ENCODE measurements around the gene LRRC4B. TPM values are rescaled to one million over a fixed set of nuclear protein-coding genes. Genes with fewer than 3 reads are reported as not detected.

Gene LRRC4B
- total and polyA plus RNA-seq, 2 of the 8 experiments (the other 6 are each of a cell fraction or from before 2014, with no cell fraction given) = 13.4 to 21.2 TPM

GRCh38 chr19:50568728-50569698 is 778 bp upstream of the LRRC4B start:
- no peak overlapping the region for H3K27ac ChIP-seq (ENCODE audit: low read depth, low read length)
- DNase-seq (ENCODE audit: low read depth in 1 of 2, low spot score in 2 of 2) (peak in 1 of 2 experiments; percentile 56), FAIRE-seq (no peak)
- no peak for TF ChIP-seq POLR2AphosphoS5 (IDR thresholded peaks at IDR 0.05; ENCODE audit: low read depth, low read length)
- no peak for TF ChIP-seq SRF (IDR thresholded peaks at IDR 0.05; ENCODE audit: low read depth, low read length)
- 0 out of 2 replicates have a peak, but pooled peaks have one; percentile 5 for TF ChIP-seq RBBP5 (IDR thresholded peaks at IDR 0.05; ENCODE audit: borderline replicate concordance, low read depth, low read length)
- TF ChIP-seq KDM1A (IDR thresholded peaks at IDR 0.05; ENCODE audit: borderline replicate concordance, low read length) = peak; percentile 36; the same call in 1 of the 2 replicates
- ChIA-PET POLR2A (ENCODE audit: partially characterized antibody) (interaction anchor here (0.7 to 1.5 kb wide), 7 partner anchors 9 to 228 kb away, joined by 3 to 6 read pairs (median 4); no protein-coding TSS in a partner anchor), CTCF (ENCODE audit: partially characterized antibody) (interaction anchor here (0.8 to 1.3 kb wide), 8 partner anchors 11 to 101 kb away, joined by 3 to 11 read pairs (median 3); no protein-coding TSS in a partner anchor)
- H2BK15ac ChIP-seq (ENCODE audit: low read length) = no peak overlapping the region
- no peak overlapping the region for H4K8ac ChIP-seq (ENCODE audit: extremely low read depth, insufficient read depth, low read length)
- no peak overlapping the region for H2BK20ac ChIP-seq (ENCODE audit: low read length)
- H3K14ac ChIP-seq (ENCODE audit: insufficient read length) = no peak overlapping the region
- 0 out of 2 replicates have a peak overlapping the region, but pooled peaks have one; percentile 39 for H2BK12ac ChIP-seq (ENCODE audit: low read depth, low read length)
- H3K18ac ChIP-seq (ENCODE audit: extremely low read depth, low read length) = no peak overlapping the region
- peaks cover 3% of the 10 kb centered on the region; the same call in 1 of the 2 replicates for H3K79me1 ChIP-seq (ENCODE audit: low read depth, low read length)
- H3K4me2 ChIP-seq (ENCODE audit: insufficient read depth in 1 of 2, low read depth in 2 of 2, low read length in 2 of 2) = peak overlapping the region in 1 of 2 experiments; percentile 28; a peak in 3 of 4 replicates
- no peak overlapping the region for H2AFZ ChIP-seq (ENCODE audit: low read length)
- H3K9me3 ChIP-seq (ENCODE audit: insufficient read depth in 2 of 2, low read depth in 1 of 2, low read length in 1 of 2) = no peaks in the 10 kb centered on the region
- no peak overlapping the region for H3K56ac ChIP-seq (replicated peaks; ENCODE audit: insufficient read length, low read depth, low read length)
- H4K5ac ChIP-seq (ENCODE audit: insufficient read length, low read depth, low read length) = no peak overlapping the region
- peaks cover 13% of the 10 kb centered on the region; the same call in 1 of the 2 replicates for H3K23me2 ChIP-seq (ENCODE audit: low read depth, low read length)
- H2AK5ac ChIP-seq (ENCODE audit: low read depth, low read length) = no peak overlapping the region
- H4K20me1 ChIP-seq (replicated peaks in 1 of 2; ENCODE audit: control insufficient read depth in 1 of 2, insufficient read depth in 2 of 2, low read length in 2 of 2) = peaks cover 0 to 13% of the 10 kb centered on the region in 2 experiments
- no peak overlapping the region; the same call in 1 of the 2 replicates for H2BK5ac ChIP-seq (ENCODE audit: low read depth, low read length)
- peak overlapping the region in 2 of 4 experiments; percentile 32 to 48; a peak in 3 of 8 replicates for H3K4me3 ChIP-seq (ENCODE audit: extremely low read depth in 1 of 4, insufficient read depth in 2 of 4, low read depth in 3 of 4, low read length in 4 of 4)
- H3K4ac ChIP-seq (replicated peaks; ENCODE audit: insufficient read length, low read depth, low read length) = no peak overlapping the region
- no peaks in the 10 kb centered on the region for H3K79me2 ChIP-seq (ENCODE audit: control insufficient read depth in 1 of 2, insufficient read depth in 2 of 2, low read length in 2 of 2)
- 58% methylated on average over 9 of the region's 20 CpGs; no CpG with 5 or more reads in 1 of the 2 experiments for whole genome bisulfite sequencing, 2 experiments (ENCODE audit: extremely low coverage in 1 of 2, insufficient coverage in 1 of 2, insufficient read length in 1 of 2, insufficient replicate concordance in 2 of 2, low coverage in 1 of 2, low lambda C conversion rate in 2 of 2, missing lambda C conversion rate in 1 of 2)
- H4K91ac ChIP-seq (replicated peaks; ENCODE audit: insufficient read length, low read length) = no peak overlapping the region
- no peaks in the 10 kb centered on the region for H3K36me3 ChIP-seq (ENCODE audit: control insufficient read depth in 2 of 4, insufficient read depth in 4 of 4, low read length in 3 of 4)
- peaks cover 0 to 25% (median 16%) of the 10 kb centered on the region in 4 experiments; a peak in 6 of 7 replicates for H3K4me1 ChIP-seq (replicated peaks in 1 of 4; ENCODE audit: control insufficient read depth in 3 of 4, insufficient read depth in 4 of 4, low read length in 3 of 4)
- H2BK120ac ChIP-seq (replicated peaks; ENCODE audit: low read depth, low read length) = no peak overlapping the region
- no peak overlapping the region for H3K9ac ChIP-seq (replicated peaks in 1 of 4; ENCODE audit: extremely low read depth in 1 of 4, low read depth in 3 of 4, low read length in 3 of 4)
- H3K23ac ChIP-seq (ENCODE audit: insufficient read length) = no peak overlapping the region
- peaks cover 5 to 40% (median 33%) of the 10 kb centered on the region in 4 experiments for H3K27me3 ChIP-seq (replicated peaks in 1 of 4; ENCODE audit: control insufficient read depth in 3 of 4, extremely low read depth in 1 of 4, insufficient read depth in 3 of 4, low read length in 3 of 4)
